Neuronal stem cell (in vitro differentiated cells): ENCODE data around the gene PRSS21.

Experiments used
- DNase-seq: peaks from one replicate; pipeline ENCODE4 v3.0.0-alpha.2; 2013; ENCODE audit warnings: low spot score
- H2AFZ ChIP-seq: one replicate; pipeline ENCODE4 v1.6.1; 2013; ENCODE audit warnings: mild to moderate bottlenecking, low read length, inconsistent platforms
- H2AK5ac ChIP-seq: 2 replicates; pipeline ENCODE4 v1.6.1; 2013; ENCODE audit warnings: low read depth, mild to moderate bottlenecking, inconsistent platforms, low read length, moderate library complexity, mixed read lengths
- H2BK120ac ChIP-seq: 2 replicates; pipeline ENCODE4 v1.6.1; 2013; ENCODE audit warnings: low read depth, mild to moderate bottlenecking, inconsistent platforms, low read length, moderate library complexity, mixed read lengths
- H2BK12ac ChIP-seq: one replicate; pipeline ENCODE4 v1.6.1; 2013; ENCODE audit warnings: low read length, inconsistent platforms
- H2BK15ac ChIP-seq: 2 replicates; pipeline ENCODE4 v1.6.1; 2013; ENCODE audit warnings: mild to moderate bottlenecking, low read length, inconsistent platforms, mixed read lengths
- H2BK5ac ChIP-seq: one replicate; pipeline ENCODE4 v1.6.1; 2013; ENCODE audit warnings: inconsistent platforms, mild to moderate bottlenecking, low read length, moderate library complexity
- H3K14ac ChIP-seq: one replicate; pipeline ENCODE4 v1.6.1; 2013; ENCODE audit warnings: low read length, inconsistent platforms
- H3K18ac ChIP-seq: 2 replicates; pipeline ENCODE4 v1.6.1; 2013; ENCODE audit warnings: low read length, inconsistent platforms
- H3K23ac ChIP-seq: 2 replicates; pipeline ENCODE4 v1.6.1; 2013; ENCODE audit warnings: low read depth, mild to moderate bottlenecking, mixed read lengths, low read length, inconsistent platforms; ENCODE audit not compliant: poor library complexity
- H3K27ac ChIP-seq: replicated peaks from 3 replicates; pipeline ENCODE4 v1.5.1; 2013; ENCODE audit warnings: low read length, inconsistent platforms
- H3K27me3 ChIP-seq, 3 experiments: 2 replicates each; pipeline ENCODE4 v1.6.1; 2013; ENCODE audit warnings: low read length in 3 of 3, mild to moderate bottlenecking in 2 of 3, inconsistent platforms in 1 of 3, low read depth in 1 of 3, mixed read lengths in 1 of 3, moderate library complexity in 1 of 3; ENCODE audit not compliant: control insufficient read depth in 3 of 3, insufficient read depth in 3 of 3
- H3K36me3 ChIP-seq, 2 donors: replicated peaks in 1 of 2; 2 replicates each; pipeline ENCODE4 v1.6.1; 2013; ENCODE audit warnings: low read length in 2 of 2; ENCODE audit not compliant: control insufficient read depth in 2 of 2, insufficient read depth in 2 of 2
- H3K4ac ChIP-seq: 2 replicates; pipeline ENCODE4 v1.6.1; 2013; ENCODE audit warnings: inconsistent platforms, mild to moderate bottlenecking, low read length, moderate library complexity
- H3K4me1 ChIP-seq, 2 donors: 1 replicate in 1 of 2; 2 replicates in 1 of 2; pipeline ENCODE4 v1.6.1; 2013; ENCODE audit warnings: low read length in 2 of 2, low read depth in 1 of 2; ENCODE audit not compliant: control insufficient read depth in 2 of 2, insufficient read depth in 1 of 2
- H3K4me2 ChIP-seq: one replicate; pipeline ENCODE4 v1.6.1; 2013; ENCODE audit warnings: mild to moderate bottlenecking, low read length, inconsistent platforms; ENCODE audit not compliant: insufficient read depth, poor library complexity, severe bottlenecking
- H3K4me3 ChIP-seq, 2 donors: 2 replicates each; pipeline ENCODE4 v1.5.1; 2013; ENCODE audit warnings: low read length in 2 of 2, mild to moderate bottlenecking in 2 of 2, inconsistent platforms in 1 of 2, moderate library complexity in 1 of 2
- H3K79me1 ChIP-seq: one replicate; pipeline ENCODE4 v1.6.1; 2013; ENCODE audit warnings: low read depth, mild to moderate bottlenecking, inconsistent platforms, low read length, moderate library complexity
- H3K9ac ChIP-seq: one replicate; pipeline ENCODE4 v1.6.1; 2013; ENCODE audit warnings: mild to moderate bottlenecking, low read depth, low read length, inconsistent platforms; ENCODE audit not compliant: poor library complexity
- H3K9me3 ChIP-seq, 2 donors: replicated peaks in 1 of 2; 2 replicates each; pipeline versions ENCODE3 to v1.6.1; 2013; ENCODE audit warnings: low read length in 2 of 2, mild to moderate bottlenecking in 2 of 2, inconsistent platforms in 1 of 2, low read depth in 1 of 2, mixed read lengths in 1 of 2, moderate library complexity in 1 of 2; ENCODE audit not compliant: control insufficient read depth in 2 of 2, insufficient read depth in 1 of 2
- H4K8ac ChIP-seq: one replicate; pipeline ENCODE4 v1.6.1; 2013; ENCODE audit warnings: low read depth, mild to moderate bottlenecking, inconsistent platforms, low read length, moderate library complexity
- H4K91ac ChIP-seq: one replicate; pipeline ENCODE4 v1.6.1; 2013; ENCODE audit warnings: low read length, low read depth, mild to moderate bottlenecking, inconsistent platforms; ENCODE audit not compliant: poor library complexity
- WGBS, 2 donors: extraction: QIAGEN DNeasy Blood & Tissue Kit; methylation state at CpG; one replicate each; pipeline ENCODE4 v1.1.7; 2013; ENCODE audit warnings: missing lambda C conversion rate in 2 of 2, mixed read lengths in 1 of 2; ENCODE audit not compliant: insufficient read length in 2 of 2, insufficient replicate concordance in 1 of 2; ENCODE audit errors: extremely low coverage in 2 of 2; 5-methylcytosine and 5-hydroxymethylcytosine counted together

Gene PRSS21

DNA sequence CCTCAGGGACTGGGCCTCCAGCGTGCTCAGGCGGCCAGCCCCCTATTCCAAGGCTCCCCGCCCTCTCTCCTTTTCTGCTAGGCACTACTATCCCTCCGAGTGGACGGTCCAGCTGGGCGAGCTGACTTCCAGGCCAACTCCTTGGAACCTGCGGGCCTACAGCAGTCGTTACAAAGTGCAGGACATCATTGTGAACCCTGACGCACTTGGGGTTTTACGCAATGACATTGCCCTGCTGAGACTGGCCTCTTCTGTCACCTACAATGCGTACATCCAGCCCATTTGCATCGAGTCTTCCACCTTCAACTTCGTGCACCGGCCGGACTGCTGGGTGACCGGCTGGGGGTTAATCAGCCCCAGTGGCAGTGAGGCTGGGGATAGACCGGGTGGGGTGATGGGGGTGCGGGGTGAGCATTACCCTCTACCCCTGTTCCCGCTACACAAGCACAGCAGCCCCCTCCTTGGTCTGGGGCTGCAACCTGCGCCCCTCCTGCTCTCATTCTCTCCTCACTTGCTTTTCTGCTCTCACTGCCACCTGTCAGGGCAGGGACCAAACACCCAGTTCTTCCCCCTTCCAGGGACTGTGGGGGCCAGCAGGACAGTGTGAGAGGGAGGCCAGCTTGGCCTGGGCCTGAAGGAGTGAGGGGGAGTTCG, 17.7 kb upstream of the PRSS21 start:
- peak overlapping the region; percentile 60 for H2AK5ac ChIP-seq
- H3K14ac ChIP-seq = no peak overlapping the region
- H3K9me3 ChIP-seq = peaks cover 3 to 6% of the 10 kb centered on the region in 2 donors
- WGBS, 2 donors = no CpG with 5 or more reads among the region's 21 CpGs
- H3K79me1 ChIP-seq = no peaks in the 10 kb centered on the region
- H3K27ac ChIP-seq = no peak overlapping the region
- H3K4ac ChIP-seq = no peak overlapping the region
- H2BK15ac ChIP-seq = peak overlapping the region; percentile 39
- no peak overlapping the region for H3K9ac ChIP-seq
- H4K91ac ChIP-seq = no peak overlapping the region
- H3K4me1 ChIP-seq = no peaks in the 10 kb centered on the region
- H4K8ac ChIP-seq = no peak overlapping the region
- no peak overlapping the region for H2BK12ac ChIP-seq
- peak overlapping the region; percentile 60 for H3K18ac ChIP-seq
- no peak overlapping the region for H2BK5ac ChIP-seq
- no peaks in the 10 kb centered on the region for H3K36me3 ChIP-seq
- H3K4me2 ChIP-seq = no peak overlapping the region
- no peak overlapping the region for H2BK120ac ChIP-seq
- H3K27me3 ChIP-seq = peaks cover 0 to 6% (median 0%) of the 10 kb centered on the region in 3 experiments
- H3K4me3 ChIP-seq = peak overlapping the region in 1 of 2 donors; percentile 42
- no peak for DNase-seq
- H2AFZ ChIP-seq = peak overlapping the region; percentile 40
- H3K23ac ChIP-seq = peak overlapping the region; percentile 67

DNA sequence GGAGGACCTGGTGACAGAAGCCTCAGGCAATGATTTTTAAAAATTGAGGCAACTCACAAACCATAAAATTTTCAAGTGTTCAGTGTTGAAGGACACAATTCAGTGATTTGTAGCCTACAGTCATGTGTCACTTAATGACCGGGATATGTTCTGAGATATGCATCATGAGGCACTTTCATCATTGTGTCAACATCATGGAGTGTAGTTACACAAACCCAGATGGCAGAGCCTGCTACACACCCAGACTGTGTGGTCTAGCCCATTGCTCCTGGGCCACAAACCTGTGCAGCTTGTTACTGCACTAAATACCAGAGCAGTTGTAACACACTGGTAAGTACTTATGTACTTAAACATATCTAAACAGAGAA, 17.2 kb upstream of the PRSS21 start:
- H3K27me3 ChIP-seq = peaks cover 0 to 4% (median 0%) of the 10 kb centered on the region in 3 experiments
- H3K9me3 ChIP-seq = peaks cover 7 to 8% of the 10 kb centered on the region in 2 donors
- H3K18ac ChIP-seq = no peak overlapping the region
- no peak overlapping the region for H2BK5ac ChIP-seq
- H2BK12ac ChIP-seq = no peak overlapping the region
- H4K8ac ChIP-seq = no peak overlapping the region
- H3K14ac ChIP-seq = peak overlapping the region; percentile 21
- peak overlapping the region in 1 of 2 donors; percentile 42 for H3K4me3 ChIP-seq
- no peaks in the 10 kb centered on the region for H3K4me1 ChIP-seq
- no peak overlapping the region for H3K4ac ChIP-seq
- no peak overlapping the region for H2AK5ac ChIP-seq
- H2BK120ac ChIP-seq = no peak overlapping the region
- no peak overlapping the region for H3K4me2 ChIP-seq
- H2AFZ ChIP-seq = no peak overlapping the region
- no peak for DNase-seq
- no peak overlapping the region for H3K27ac ChIP-seq
- WGBS, 2 donors = no CpG with 5 or more reads among the region's 1 CpG
- no peak overlapping the region for H4K91ac ChIP-seq
- H3K9ac ChIP-seq = no peak overlapping the region
- no peak overlapping the region for H3K23ac ChIP-seq
- no peaks in the 10 kb centered on the region for H3K36me3 ChIP-seq
- no peaks in the 10 kb centered on the region for H3K79me1 ChIP-seq
- H2BK15ac ChIP-seq = no peak overlapping the region

DNA sequence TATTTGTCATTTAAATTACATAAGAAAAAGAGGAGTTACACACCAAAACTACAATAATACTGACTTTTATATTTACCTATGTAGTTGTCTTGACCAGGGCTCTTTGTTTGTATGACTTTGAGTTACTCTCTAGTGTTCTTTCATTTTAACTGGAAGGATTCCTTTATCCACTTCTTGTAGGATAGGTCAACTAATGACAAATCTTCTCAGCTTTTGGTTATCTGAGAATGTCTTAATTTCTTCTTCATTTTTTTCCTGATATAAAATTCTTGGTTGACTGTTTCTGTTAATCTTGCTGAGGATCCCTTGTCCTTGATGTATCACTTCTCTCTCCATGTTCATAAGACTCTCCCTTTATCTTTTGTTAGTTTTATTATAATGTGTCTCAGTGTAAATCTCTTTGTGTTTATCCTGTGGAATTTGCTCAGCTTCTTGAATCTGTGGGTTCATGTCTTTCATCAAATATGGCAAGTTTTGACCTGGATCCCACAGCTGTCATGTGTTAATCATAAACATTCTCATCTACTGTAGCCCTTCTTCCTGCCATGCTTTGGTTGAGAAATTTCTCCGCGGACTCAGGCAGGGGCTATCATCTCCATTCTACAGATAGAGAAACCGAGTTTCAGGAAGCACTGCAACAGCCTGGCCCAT, 13.4 kb upstream of the PRSS21 start:
- H3K79me1 ChIP-seq = peaks cover 2% of the 10 kb centered on the region
- H3K4ac ChIP-seq = no peak overlapping the region
- H3K27ac ChIP-seq = no peak overlapping the region
- DNase-seq = no peak
- no peak overlapping the region for H2AFZ ChIP-seq
- H3K4me3 ChIP-seq = no peak overlapping the region
- H3K9me3 ChIP-seq = peaks cover 7 to 19% of the 10 kb centered on the region in 2 donors
- H2BK15ac ChIP-seq = no peak overlapping the region
- H2AK5ac ChIP-seq = no peak overlapping the region
- no peak overlapping the region for H3K23ac ChIP-seq
- H3K27me3 ChIP-seq = peaks cover 0 to 4% (median 0%) of the 10 kb centered on the region in 3 experiments
- no peak overlapping the region for H4K91ac ChIP-seq
- no CpG with 5 or more reads among the region's 3 CpGs for WGBS, 2 donors
- H2BK120ac ChIP-seq = no peak overlapping the region
- H3K18ac ChIP-seq = no peak overlapping the region
- H3K4me2 ChIP-seq = no peak overlapping the region
- H3K36me3 ChIP-seq = no peaks in the 10 kb centered on the region
- no peak overlapping the region for H4K8ac ChIP-seq
- H3K4me1 ChIP-seq = no peaks in the 10 kb centered on the region
- no peak overlapping the region for H3K9ac ChIP-seq
- H2BK5ac ChIP-seq = no peak overlapping the region
- no peak overlapping the region for H2BK12ac ChIP-seq
- no peak overlapping the region for H3K14ac ChIP-seq

GRCh38 chr16:2804728-2805127, 12.3 kb upstream of the PRSS21 start:
- H2AK5ac ChIP-seq = peak overlapping the region; percentile 33
- H3K4ac ChIP-seq = no peak overlapping the region

More at GRCh38 chr16:2804728-2805127, 12.3 kb upstream of the PRSS21 start:
- no peak overlapping the region for H3K18ac ChIP-seq
- no peak overlapping the region for H4K91ac ChIP-seq
- H3K14ac ChIP-seq = no peak overlapping the region
- peaks cover 2% of the 10 kb centered on the region for H3K79me1 ChIP-seq
- H3K4me3 ChIP-seq = peak overlapping the region in 1 of 2 donors; percentile 27
- peaks cover 7 to 19% of the 10 kb centered on the region in 2 donors for H3K9me3 ChIP-seq
- H3K4me2 ChIP-seq = no peak overlapping the region
- H2AFZ ChIP-seq = no peak overlapping the region
- no peaks in the 10 kb centered on the region for H3K4me1 ChIP-seq
- no peak overlapping the region for H4K8ac ChIP-seq
- no peak for DNase-seq
- H2BK120ac ChIP-seq = no peak overlapping the region
- H3K27ac ChIP-seq = no peak overlapping the region
- H2BK5ac ChIP-seq = no peak overlapping the region
- no peak overlapping the region for H2BK12ac ChIP-seq
- no peak overlapping the region for H2BK15ac ChIP-seq
- peaks cover 0 to 2% (median 0%) of the 10 kb centered on the region in 3 experiments for H3K27me3 ChIP-seq
- H3K36me3 ChIP-seq = no peaks in the 10 kb centered on the region
- no CpG with 5 or more reads among the region's 4 CpGs for WGBS, 2 donors
- H3K9ac ChIP-seq = no peak overlapping the region
- H3K23ac ChIP-seq = peak overlapping the region; percentile 21
